Thoracic aorta (tissue), 2 donors: ENCODE measurements around the gene KRT8. TPM values are rescaled to one million over a fixed set of nuclear protein-coding genes. Genes with fewer than 3 reads are reported as not detected.

Source experiments
- ATAC-seq: fragments of 150-250 bp; one replicate; pipeline ENCODE4 v1.8.0; 2017; ENCODE audit warnings: low read depth; ENCODE audit not compliant: insufficient number of reproducible peaks, low FRiP score
- DNase-seq: peaks from one replicate; pipeline ENCODE4 v3.0.0-alpha.2; 2020; ENCODE audit warnings: low spot score
- H3K27ac ChIP-seq, 2 donors: fragments of 200-600 bp; sonication (generic); 1 replicate in 1 of 2; 2 replicates in 1 of 2; pipeline ENCODE4 v1.5.1; 2016; ENCODE audit warnings: mild to moderate bottlenecking in 2 of 2, moderate library complexity in 2 of 2
- H3K27me3 ChIP-seq: fragments of 200-600 bp; sonication (generic); replicated peaks from 2 replicates; pipeline ENCODE4 v1.6.0; 2016; ENCODE audit warnings: mild to moderate bottlenecking; ENCODE audit not compliant: insufficient read depth
- H3K36me3 ChIP-seq: fragments of 200-600 bp; sonication (generic); one replicate; pipeline ENCODE4 v1.5.1; 2016
- H3K4me1 ChIP-seq, 2 donors: fragments of 200-600 bp; sonication (generic); 1 replicate in 1 of 2; 2 replicates in 1 of 2; pipeline versions ENCODE4 v1.5.1 to v1.6.0; 2016; ENCODE audit warnings: low read depth in 2 of 2, mild to moderate bottlenecking in 1 of 2; ENCODE audit not compliant: control insufficient read depth in 1 of 2
- H3K4me3 ChIP-seq: fragments of 200-600 bp; sonication (generic); 2 replicates; pipeline ENCODE4 v1.5.1; 2016; ENCODE audit warnings: mild to moderate bottlenecking
- H3K9me3 ChIP-seq: fragments of 200-600 bp; sonication (generic); 2 replicates; pipeline ENCODE4 v1.5.1; 2016
- total RNA-seq, 2 donors: library from RNA; depleted of rRNA; stranded (reverse); fragments of >200 nt; gene quantifications; one replicate each; pipeline versions ENCODE4 v1.1.0 to v1.2.3, GENCODE V29; 2016
- TF ChIP-seq, protein P1 (sequence below): fragments of 200-600 bp; sonication (generic); IDR thresholded peaks from one replicate; pipeline ENCODE4 v1.5.1; 2019; ENCODE audit warnings: antibody characterized with exemption

KRT8 gene
- total RNA-seq, 2 donors from 2014 or later: 130 to 175 TPM

DNA sequence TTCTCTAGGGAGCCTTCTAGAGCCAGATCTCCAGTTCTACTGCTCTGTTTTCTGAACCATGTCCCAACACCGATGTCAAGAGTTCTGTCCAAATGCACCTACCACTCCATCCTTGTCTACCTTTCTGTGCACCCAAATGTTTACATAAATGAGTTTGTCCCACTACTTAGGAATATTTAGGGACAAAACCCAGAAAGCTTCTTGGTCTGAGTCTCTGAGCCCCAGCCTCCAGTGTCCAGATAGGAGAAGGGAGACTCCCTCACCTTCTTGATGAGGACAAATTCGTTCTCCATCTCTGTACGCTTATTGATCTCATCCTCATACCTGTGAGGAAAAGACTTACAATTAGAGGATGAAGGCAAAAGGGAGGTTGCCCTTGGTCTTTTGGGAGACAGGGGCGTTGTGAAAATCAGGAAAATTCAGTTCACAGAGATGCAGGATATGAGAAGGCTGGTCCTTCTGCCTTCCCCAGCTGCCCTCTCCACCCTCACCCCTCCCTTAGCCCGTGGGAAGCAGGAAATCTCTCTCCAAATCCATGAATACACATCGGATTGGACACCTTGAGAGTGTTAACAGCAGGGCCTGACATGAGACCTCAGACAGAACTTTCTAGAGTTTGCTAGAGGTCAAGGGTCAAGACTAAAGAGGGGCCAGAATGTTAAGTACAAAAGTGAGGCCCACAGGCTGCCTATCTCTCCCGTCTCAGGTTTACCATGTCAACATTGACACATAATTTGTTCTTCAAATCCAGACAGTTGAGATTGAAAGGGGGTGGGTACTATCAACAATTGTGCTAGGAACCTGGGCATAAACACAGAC lies 3.8 kb downstream of the KRT8 start:
- Histone ChIP-seq H3K4me1 (peaks cover 0 to 9% of the 10 kb centered on the region in 2 donors), H3K27me3 (no peaks in the 10 kb centered on the region), H3K4me3 (no peak overlapping the region), H3K9me3 (no peaks in the 10 kb centered on the region), H3K36me3 (peaks cover 6% of the 10 kb centered on the region), H3K27ac (no peak overlapping the region)
- DNase-seq: no peak
- TF ChIP-seq, protein P1, sequence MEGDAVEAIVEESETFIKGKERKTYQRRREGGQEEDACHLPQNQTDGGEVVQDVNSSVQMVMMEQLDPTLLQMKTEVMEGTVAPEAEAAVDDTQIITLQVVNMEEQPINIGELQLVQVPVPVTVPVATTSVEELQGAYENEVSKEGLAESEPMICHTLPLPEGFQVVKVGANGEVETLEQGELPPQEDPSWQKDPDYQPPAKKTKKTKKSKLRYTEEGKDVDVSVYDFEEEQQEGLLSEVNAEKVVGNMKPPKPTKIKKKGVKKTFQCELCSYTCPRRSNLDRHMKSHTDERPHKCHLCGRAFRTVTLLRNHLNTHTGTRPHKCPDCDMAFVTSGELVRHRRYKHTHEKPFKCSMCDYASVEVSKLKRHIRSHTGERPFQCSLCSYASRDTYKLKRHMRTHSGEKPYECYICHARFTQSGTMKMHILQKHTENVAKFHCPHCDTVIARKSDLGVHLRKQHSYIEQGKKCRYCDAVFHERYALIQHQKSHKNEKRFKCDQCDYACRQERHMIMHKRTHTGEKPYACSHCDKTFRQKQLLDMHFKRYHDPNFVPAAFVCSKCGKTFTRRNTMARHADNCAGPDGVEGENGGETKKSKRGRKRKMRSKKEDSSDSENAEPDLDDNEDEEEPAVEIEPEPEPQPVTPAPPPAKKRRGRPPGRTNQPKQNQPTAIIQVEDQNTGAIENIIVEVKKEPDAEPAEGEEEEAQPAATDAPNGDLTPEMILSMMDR: no peak
- no peak for ATAC-seq

DNA sequence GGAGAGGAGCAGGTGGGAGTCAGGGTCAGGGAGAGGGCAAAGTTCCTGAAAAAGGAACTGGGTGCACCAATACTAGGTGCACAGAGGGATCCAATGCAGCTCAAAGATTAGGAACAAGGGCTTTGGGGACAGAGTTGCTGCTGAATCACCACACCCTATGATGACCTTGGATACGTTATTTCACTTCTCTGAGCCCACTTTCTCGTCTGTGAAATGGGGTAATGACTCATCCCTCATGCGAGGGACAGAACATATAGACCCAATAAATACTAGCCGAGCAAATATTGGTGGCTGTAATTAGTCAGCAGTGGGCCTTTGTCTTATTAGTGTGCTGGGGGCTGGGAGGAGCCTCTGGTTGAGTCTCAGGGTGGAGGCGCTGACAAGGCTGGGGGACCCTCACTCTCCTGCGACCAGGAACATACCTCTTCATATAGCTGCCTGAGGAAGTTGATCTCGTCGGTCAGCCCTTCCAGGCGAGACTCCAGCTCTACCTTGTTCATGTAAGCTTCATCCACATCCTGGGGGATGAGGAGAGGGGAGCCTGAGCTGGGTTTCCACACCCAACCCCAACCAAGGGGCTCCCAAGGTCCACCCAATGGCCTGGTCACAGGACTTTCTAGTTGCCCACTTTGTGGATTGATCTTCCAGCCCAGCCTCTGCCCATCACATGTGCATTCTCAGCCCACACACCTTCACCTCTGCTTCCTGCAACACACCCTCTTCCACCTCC lies 4.5 kb downstream of the KRT8 start:
- H3K27ac ChIP-seq: no peak overlapping the region
- DNase-seq (no peak), ATAC-seq (no peak)
- H3K36me3 ChIP-seq: peaks cover 6% of the 10 kb centered on the region
- peaks cover 0 to 9% of the 10 kb centered on the region in 2 donors for H3K4me1 ChIP-seq
- TF ChIP-seq, protein P1: no peak
- H3K9me3 ChIP-seq: no peaks in the 10 kb centered on the region
- H3K4me3 ChIP-seq: no peak overlapping the region
- H3K27me3 ChIP-seq: no peaks in the 10 kb centered on the region

DNA sequence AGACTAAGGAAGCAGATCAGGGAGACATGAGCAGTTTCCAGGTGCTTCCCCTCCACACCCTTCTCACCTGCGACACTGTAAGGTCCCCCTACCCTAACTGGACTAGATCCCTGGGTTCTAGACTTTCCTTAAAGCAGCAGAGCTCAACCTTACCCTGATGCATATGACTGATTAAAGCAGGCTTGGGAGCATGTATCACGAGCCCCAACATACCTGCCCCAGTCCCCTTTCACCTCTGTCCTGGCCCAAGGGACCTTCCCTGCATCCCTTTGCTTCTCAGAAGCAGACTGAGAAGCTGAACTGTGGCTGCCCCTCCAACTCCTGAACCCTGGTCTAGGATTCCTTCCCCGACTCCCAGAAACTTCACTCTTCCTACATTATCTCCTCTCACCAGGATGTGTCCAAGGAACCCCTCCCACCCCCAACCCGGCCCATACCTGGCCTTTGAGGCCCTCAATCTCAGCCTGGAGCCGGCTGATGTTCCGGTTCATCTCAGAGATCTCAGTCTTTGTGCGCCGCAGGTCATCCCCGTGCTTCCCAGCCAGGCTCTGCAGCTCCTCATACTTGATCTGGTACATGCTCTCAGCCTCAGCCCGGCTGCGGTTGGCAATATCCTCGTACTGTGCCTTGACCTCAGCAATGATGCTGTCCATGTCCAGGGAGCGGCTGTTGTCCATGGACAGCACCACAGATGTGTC lies 5.4 kb downstream of the KRT8 start:
- H3K4me3 ChIP-seq: no peak overlapping the region
- ATAC-seq: no peak
- H3K4me1 ChIP-seq: peaks cover 0 to 9% of the 10 kb centered on the region in 2 donors
- DNase-seq: no peak
- H3K9me3 ChIP-seq: no peaks in the 10 kb centered on the region
- H3K27me3 ChIP-seq: no peaks in the 10 kb centered on the region
- TF ChIP-seq, protein P1: no peak
- peaks cover 6% of the 10 kb centered on the region for H3K36me3 ChIP-seq
- H3K27ac ChIP-seq: no peak overlapping the region

- no peaks in the 10 kb centered on the region for H3K4me1 ChIP-seq
- no peaks in the 10 kb centered on the region for H3K27me3 ChIP-seq
- peaks cover 6% of the 10 kb centered on the region for H3K36me3 ChIP-seq
- H3K27ac ChIP-seq: no peak overlapping the region
- no peak overlapping the region for H3K4me3 ChIP-seq
- DNase-seq (no peak), ATAC-seq (no peak)
- TF ChIP-seq, protein P1: no peak
- no peaks in the 10 kb centered on the region for H3K9me3 ChIP-seq
Measured at GRCh38 chr12:52896190-52897100, 8.4 kb downstream of the KRT8 start.
